Immature natural killer cell (primary cell): Measurements from ENCODE around the gene ZNF680. TPM values are rescaled to one million over a fixed set of nuclear protein-coding genes. Genes with fewer than 3 reads are reported as not detected.

Experiments used
- polyA plus RNA-seq, 3 donors: library from polyadenylated mRNA; unstranded; fragments of 300-500 nt; fragmentation: Illumina TruSeq; gene quantifications; one replicate each; pipeline ENCODE4 v1.2.3, GENCODE V29; 2021

Gene ZNF680
- polyA plus RNA-seq, 3 donors from 2014 or later = 1.6 to 5.3 (median 2.6) TPM

Other genes starting within 250 kb of the ZNF680 start
- gene ZNF736, start 249.1 kb downstream of the ZNF680 start, polyA plus RNA-seq = 1 to 10 TPM in 2 of 3 donors, under 1 TPM in 1; 0.54 to 1.9 (median 1.4) TPM
- 1 to 10 TPM; 2.8 to 5.6 (median 3.5) TPM for gene ZNF107, start 103.1 kb upstream of the ZNF680 start, polyA plus RNA-seq
- gene ZNF138, start 231.4 kb upstream of the ZNF680 start, polyA plus RNA-seq = 1 to 10 TPM; 3.7 to 8.2 (median 6.3) TPM